ENCODE measurements around the gene EDDM13.

Gene EDDM13

DNA sequence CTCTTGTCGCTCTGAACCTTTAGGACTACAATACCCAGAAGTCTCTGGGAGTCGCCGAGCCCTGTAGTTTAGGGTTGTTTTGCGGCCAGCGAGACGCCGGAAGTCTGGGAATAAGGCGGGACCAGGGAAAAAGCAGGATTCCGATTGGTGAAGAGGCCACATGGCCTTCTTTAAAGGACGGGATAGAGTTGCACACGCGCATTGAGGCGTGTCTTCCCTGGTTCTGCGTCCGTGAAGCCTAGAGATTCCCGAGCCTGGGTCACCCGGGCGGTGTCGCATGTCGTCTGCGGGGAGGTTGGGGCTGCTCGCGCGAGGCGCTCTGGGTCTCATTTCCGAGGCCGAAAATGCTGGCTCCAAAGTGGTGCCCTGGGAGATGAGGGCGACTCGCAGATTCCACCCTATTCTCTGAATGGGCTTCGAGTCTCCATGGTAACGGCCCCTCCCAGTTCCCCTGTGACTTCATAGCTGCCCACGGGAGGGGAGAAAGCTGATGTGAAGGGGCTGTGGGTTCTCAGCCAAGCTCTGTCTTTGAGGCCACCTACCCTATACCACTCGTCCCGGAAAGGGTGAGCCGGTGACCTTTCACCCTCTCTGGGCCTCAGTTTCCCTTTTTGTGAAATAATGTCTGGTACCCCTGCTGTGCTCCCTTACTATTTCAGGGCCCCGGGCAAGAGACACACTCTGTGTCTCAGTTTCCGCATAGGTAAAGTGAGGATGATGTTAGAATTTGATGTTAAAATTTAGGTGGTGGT lies 42.7 kb downstream of the EDDM13 start:
- peak overlapping the region; percentile 96 for H3K27ac ChIP-seq (replicated peaks)

DNA sequence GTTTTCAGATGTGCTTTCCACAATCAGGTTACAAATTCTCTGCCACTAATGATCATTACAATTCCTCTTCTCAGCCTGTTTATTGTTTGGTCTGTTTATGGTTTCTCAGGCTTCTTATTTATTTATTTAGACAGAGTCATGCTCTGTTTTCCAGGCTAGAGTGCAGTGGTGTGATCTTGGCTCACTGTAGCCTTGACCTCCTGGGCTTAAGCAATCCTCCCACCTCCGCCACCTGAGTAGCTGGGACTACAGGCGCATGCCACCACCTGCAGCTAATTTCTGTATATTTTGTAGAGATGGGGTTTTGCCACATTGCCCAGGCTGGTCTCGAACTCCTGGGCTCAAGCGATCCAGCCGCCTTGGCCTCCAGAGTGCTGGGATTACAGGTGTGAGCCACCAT lies 44.2 kb downstream of the EDDM13 start:
- Histone ChIP-seq H3K27me3 (ENCODE audit: insufficient read depth, poor library complexity, severe bottlenecking) (no peaks in the 10 kb centered on the region), H3K4me3 (replicated peaks; ENCODE audit: insufficient read depth, low read length) (no peak overlapping the region), H3K27ac (replicated peaks) (0 out of 2 replicates have a peak overlapping the region, but pooled peaks have one; percentile 3)
- TF ChIP-seq, protein P1, sequence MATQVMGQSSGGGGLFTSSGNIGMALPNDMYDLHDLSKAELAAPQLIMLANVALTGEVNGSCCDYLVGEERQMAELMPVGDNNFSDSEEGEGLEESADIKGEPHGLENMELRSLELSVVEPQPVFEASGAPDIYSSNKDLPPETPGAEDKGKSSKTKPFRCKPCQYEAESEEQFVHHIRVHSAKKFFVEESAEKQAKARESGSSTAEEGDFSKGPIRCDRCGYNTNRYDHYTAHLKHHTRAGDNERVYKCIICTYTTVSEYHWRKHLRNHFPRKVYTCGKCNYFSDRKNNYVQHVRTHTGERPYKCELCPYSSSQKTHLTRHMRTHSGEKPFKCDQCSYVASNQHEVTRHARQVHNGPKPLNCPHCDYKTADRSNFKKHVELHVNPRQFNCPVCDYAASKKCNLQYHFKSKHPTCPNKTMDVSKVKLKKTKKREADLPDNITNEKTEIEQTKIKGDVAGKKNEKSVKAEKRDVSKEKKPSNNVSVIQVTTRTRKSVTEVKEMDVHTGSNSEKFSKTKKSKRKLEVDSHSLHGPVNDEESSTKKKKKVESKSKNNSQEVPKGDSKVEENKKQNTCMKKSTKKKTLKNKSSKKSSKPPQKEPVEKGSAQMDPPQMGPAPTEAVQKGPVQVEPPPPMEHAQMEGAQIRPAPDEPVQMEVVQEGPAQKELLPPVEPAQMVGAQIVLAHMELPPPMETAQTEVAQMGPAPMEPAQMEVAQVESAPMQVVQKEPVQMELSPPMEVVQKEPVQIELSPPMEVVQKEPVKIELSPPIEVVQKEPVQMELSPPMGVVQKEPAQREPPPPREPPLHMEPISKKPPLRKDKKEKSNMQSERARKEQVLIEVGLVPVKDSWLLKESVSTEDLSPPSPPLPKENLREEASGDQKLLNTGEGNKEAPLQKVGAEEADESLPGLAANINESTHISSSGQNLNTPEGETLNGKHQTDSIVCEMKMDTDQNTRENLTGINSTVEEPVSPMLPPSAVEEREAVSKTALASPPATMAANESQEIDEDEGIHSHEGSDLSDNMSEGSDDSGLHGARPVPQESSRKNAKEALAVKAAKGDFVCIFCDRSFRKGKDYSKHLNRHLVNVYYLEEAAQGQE (IDR thresholded peaks at IDR 0.05; ENCODE audit: insufficient replicate concordance, low read depth), result no peak
- TF ChIP-seq, protein P2, sequence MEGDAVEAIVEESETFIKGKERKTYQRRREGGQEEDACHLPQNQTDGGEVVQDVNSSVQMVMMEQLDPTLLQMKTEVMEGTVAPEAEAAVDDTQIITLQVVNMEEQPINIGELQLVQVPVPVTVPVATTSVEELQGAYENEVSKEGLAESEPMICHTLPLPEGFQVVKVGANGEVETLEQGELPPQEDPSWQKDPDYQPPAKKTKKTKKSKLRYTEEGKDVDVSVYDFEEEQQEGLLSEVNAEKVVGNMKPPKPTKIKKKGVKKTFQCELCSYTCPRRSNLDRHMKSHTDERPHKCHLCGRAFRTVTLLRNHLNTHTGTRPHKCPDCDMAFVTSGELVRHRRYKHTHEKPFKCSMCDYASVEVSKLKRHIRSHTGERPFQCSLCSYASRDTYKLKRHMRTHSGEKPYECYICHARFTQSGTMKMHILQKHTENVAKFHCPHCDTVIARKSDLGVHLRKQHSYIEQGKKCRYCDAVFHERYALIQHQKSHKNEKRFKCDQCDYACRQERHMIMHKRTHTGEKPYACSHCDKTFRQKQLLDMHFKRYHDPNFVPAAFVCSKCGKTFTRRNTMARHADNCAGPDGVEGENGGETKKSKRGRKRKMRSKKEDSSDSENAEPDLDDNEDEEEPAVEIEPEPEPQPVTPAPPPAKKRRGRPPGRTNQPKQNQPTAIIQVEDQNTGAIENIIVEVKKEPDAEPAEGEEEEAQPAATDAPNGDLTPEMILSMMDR (IDR thresholded peaks at IDR 0.05; ENCODE audit: insufficient read depth, low read length), result no peak
- TF ChIP-seq POLR2AphosphoS5 (IDR thresholded peaks at IDR 0.05; ENCODE audit: low read depth) (no peak), GABPA (IDR thresholded peaks at IDR 0.05; ENCODE audit: low read depth) (no peak), SPI1 (IDR thresholded peaks at IDR 0.05; ENCODE audit: borderline replicate concordance, low read depth) (no peak)
- DNase-seq (ENCODE audit: low read depth in 1 of 2, low spot score in 1 of 2), result no peak

More for the DNA sequence above, 42.7 kb downstream of the EDDM13 start:
- H3K27me3 ChIP-seq (ENCODE audit: insufficient read depth, poor library complexity, severe bottlenecking), result no peaks in the 10 kb centered on the region
- peak; percentile 97 for DNase-seq (ENCODE audit: low read depth in 1 of 2, low spot score in 1 of 2)
- TF ChIP-seq, protein P1 (IDR thresholded peaks at IDR 0.05; ENCODE audit: insufficient replicate concordance, low read depth), result no peak
- TF ChIP-seq POLR2AphosphoS5 (IDR thresholded peaks at IDR 0.05; ENCODE audit: low read depth), result 0 out of 2 replicates have a peak, but pooled peaks have one; percentile 27
- TF ChIP-seq GABPA (IDR thresholded peaks at IDR 0.05; ENCODE audit: low read depth), result peak; percentile 62; the same call in 1 of the 2 replicates
- TF ChIP-seq SPI1 (IDR thresholded peaks at IDR 0.05; ENCODE audit: borderline replicate concordance, low read depth), result peak; percentile 50; the same call in 1 of the 2 replicates
- TF ChIP-seq, protein P2 (IDR thresholded peaks at IDR 0.05; ENCODE audit: insufficient read depth, low read length), result no peak
- peak overlapping the region; percentile 83 for H3K4me3 ChIP-seq (replicated peaks; ENCODE audit: insufficient read depth, low read length)

DNA sequence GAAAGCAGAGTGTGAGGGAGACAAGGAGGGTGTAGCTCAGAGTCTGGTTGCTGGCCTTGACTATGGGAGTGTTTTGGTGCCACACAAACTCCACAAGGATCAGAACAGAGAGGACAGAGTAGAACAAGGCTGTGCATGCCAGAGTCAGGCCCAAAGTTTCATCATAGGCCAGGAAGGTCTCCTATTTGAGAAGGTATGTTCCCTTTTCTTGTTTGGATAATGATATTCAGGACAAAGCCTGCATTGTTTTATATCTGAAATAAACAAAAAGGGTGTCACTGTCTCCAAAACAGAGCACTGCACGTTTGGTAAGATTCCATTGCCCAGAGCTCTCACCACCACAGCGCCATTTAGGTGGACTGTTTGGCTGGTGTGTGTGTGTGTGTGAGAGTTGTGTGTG lies 45.2 kb downstream of the EDDM13 start:
- Histone ChIP-seq H3K27me3 (ENCODE audit: insufficient read depth, poor library complexity, severe bottlenecking) (no peaks in the 10 kb centered on the region), H3K4me3 (replicated peaks; ENCODE audit: insufficient read depth, low read length) (no peak overlapping the region), H3K27ac (replicated peaks) (peak overlapping the region; percentile 83)
- no peak for DNase-seq (ENCODE audit: low read depth in 1 of 2, low spot score in 1 of 2)
- no peak for TF ChIP-seq POLR2AphosphoS5 (IDR thresholded peaks at IDR 0.05; ENCODE audit: low read depth)
- TF ChIP-seq, protein P2 (IDR thresholded peaks at IDR 0.05; ENCODE audit: insufficient read depth, low read length), result no peak
- TF ChIP-seq GABPA (IDR thresholded peaks at IDR 0.05; ENCODE audit: low read depth), result no peak
- TF ChIP-seq SPI1 (IDR thresholded peaks at IDR 0.05; ENCODE audit: borderline replicate concordance, low read depth), result no peak
- TF ChIP-seq, protein P1 (IDR thresholded peaks at IDR 0.05; ENCODE audit: insufficient replicate concordance, low read depth), result no peak

Measured in HL-60 (cell line).